CD4-positive, alpha-beta T cell treated with Interleukin-10 for 1 hour (primary cell): ENCODE measurements around the gene PRKCD.
"Not testable (repeated sequence)": the region's sequence is repeated elsewhere in the genome, so short reads cannot be mapped to it uniquely, and the experiment has no call there.

ENCODE experiments used
- DNase-seq: peaks from one replicate; pipeline ENCODE4 v3.0.0-alpha.2; 2020

PRKCD gene

DNA sequence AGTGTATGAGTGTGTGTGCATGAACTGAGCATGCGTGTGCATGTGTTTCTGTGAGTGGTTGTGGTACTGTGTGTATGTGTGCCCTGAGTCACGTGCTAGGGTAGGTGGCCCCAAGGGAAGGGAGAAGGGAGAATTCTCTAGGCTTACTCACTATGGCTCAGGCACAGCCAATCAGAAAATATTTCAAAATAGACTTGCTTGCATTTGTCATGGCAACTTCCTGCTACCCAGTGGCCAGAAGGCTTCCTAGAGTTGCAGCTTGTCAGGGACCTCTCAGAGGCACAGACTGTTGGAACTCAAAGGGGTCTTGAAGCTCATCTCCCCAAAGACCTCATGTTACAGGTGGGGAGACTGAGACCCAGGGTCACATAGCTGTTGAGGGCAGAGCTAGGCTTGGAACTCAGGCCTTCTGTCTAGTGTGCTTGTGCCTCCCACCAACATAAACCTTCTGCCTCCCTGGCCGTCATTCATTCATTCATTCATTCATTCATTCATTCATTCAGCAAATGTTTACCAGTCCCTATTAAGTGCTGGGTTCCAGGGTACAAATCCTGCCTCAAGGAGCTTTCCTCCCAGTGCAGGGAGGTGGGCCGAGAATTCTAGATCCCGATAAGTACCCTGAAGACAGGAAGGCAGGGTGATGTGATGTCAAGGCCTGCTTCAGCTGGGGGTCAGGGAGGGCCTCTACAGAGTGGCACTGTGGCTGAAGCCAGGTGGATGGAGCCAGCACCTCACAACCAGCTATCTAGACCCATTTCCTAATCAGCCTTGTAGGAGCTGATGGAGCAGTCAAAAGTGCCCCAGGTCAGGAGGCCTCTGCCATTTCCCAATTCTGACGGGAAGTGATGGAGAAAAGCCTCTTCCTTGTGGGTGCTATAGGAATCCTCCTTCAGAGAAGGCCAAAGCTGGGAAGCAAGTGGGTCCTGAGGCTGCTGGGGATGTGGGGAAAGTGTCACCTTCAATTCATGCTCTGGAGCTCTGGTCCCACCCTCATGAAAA is 19.9 kb upstream of the PRKCD start:
- DNase-seq, result no peak

DNA sequence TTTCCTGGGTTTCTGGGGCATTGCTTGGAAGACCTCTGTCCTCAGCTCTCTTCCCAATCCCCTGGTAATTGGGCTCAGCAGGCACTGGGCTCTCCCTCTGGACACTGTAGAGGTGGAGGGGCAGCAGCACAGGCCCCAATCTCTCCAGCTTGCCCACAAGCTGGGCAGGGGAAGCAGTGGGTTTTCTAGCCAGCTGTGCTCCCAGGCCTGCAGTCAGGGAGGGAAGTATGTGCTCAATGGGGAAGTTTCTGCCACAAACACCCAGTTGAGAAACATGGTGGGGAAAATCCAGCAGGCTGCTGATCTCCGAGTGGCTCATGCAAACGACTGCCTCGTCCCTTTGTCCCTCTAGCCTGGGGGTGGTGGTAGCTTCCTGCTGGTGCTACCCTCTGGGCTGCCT is 18.0 kb upstream of the PRKCD start:
- DNase-seq, result no peak

DNA sequence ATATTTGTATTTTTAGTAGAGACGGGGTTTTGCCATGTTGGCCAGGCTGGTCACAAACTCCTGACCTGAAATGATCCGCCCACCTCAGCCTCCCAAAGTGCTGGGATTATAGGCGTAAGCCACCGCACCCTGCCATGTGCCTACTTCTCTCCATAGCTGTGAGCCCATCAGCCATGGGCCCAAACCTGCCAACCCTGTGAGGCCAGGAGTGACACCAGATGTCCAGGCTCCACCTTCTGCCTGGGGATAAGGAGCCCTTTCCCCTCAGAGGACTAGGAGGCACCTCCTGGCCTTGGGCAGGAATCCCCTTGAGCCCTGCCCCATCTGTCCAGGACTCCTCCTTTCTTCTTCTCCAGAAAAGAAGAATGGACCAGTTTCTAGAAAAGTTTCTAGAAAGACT is 16.6 kb upstream of the PRKCD start:
- no peak for DNase-seq

DNA sequence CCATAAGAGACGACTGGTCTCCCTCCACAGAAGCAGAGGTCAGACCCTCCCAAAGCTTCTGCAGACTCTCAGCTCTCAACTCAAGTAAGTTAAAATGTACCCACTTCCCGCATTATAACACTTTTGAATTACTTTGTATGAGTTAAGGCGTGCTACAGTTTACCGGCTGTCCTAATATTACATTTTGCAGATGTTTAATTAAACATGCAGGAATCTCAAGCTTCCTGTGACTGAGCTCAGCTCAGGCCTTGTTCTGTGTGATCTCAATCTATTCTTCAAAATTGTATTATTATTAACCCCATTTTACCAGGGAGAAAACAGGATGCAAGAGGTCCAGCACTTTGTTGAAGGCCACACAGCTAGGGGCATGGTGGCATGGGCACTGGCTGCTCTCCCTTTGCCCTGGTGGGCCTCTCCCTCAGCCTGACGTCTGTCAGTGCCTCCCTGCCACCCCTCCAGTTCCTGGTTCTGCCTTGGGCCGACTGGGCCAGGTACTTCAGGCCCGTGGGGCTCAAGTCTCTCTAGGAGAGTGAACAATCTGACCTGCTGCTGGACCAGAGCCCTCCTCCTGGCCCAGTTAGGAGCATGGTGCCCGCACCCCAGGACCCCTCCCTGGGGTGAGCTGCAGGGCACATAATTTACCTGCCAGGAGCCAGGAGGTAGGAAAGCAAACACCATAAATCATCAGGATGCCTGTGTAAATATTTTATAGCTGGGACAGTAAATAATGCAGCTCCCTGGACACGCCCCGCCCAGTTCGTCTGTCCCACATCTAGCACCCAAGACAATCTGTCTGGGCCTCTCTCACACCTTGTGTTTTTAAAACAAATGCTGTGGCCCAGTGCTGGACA is 15.9 kb upstream of the PRKCD start:
- DNase-seq, result no peak

DNA sequence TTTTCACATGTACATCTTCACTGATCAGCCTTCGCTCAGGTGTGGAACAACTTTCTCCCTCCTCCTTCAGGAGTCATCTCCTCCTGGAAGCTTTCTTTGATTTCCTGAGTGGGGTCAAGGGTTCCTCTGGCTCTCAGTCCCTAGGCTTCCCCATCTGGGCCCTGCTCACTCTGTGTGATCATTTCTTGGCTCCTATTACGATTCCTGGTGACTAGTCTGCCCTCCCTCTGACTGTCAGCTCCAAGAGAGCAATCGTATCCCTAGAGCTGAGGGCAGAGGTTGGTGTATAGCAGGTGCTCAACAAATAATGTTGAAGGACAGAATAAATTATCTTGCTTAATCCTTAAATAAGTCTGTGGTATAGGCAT is 15.3 kb upstream of the PRKCD start:
- no peak for DNase-seq

DNA sequence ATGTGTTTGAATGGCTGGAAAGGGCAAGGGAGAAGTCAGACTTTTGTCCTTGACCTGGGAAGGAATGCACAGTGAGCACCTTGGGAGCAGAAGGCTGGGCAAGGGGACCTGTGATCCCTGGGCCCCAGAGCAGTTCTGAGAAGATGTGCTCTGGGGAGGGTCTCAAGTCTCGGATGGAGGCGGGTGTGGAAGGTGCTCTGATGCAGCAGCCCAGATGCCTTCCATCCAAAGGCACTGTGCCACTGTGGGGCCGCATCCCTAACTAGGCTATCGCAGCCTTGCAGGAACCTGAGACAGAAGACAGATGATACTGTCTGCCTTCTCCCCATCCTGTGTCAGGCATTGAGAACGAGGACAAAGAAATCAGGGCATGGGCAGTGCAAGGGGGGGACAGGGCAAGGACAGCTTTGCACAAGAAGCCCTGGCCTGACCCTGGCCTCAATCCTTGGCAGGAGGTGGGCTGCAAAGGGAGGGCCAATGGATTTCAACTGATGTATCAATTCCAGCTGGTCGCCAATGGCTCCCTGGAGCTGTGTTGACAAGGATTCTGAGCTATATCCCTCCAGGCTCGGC is 14.6 kb upstream of the PRKCD start:
- no peak for DNase-seq

DNA sequence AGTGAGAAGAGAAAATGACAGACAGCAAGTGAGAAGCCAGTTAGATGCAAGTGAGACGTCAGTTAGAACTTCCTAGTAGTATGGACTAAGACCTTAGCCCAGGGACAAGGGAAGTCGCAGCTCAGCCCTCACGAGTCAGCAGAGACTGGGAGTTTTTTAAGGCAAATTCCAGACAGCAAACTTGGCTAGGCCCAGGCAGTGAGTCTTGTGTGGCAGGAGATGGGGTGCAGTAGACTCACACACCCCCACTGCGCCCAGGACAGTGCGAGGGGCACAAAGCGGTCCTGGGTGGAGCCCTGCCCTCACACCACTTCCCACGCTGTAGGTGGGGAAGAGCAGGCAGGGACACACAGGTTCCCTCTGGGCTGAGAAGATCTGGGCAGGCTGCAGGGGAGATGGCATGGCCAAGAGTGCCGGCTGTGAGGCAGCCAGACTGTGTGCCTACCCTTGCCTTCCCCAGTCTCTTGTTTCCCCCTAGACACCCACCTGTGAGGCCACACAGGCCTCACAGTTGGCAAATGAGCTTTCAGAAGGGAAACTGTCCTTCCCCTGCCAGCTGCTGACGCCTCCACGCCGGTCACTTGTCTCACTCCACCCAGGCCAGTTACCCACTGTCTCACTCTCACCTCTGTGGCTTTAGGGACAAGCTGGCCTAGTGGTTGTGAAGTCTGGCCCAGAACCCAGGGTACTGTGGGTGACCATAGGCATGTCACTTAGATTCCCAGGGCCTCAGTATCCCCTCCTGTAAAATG is 13.7 kb upstream of the PRKCD start:
- DNase-seq, result no peak

DNA sequence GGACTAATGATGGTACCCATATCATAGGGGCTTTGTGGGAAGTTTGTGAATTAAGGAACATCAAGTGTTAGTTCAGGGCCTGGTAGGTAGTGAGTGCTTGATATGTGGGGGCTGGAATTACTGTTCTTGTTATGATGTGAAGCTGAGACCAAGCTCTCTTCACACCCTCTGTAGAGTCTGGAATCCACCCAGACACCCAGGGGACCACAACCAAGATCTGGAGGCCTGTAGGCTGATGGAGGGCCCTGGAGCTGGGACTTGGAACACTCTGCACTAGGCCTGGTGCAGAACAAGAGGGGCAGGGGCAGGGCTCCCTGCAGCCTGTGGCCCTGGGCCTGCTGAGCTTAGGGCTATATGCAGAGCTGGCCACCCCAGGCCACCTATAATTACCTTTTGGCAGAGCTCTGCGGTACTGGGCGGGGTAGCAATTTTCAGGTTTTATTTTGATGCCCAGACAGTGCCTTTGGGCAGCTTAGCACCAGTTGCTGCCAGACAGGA is 13.1 kb upstream of the PRKCD start:
- DNase-seq, result no peak

DNA sequence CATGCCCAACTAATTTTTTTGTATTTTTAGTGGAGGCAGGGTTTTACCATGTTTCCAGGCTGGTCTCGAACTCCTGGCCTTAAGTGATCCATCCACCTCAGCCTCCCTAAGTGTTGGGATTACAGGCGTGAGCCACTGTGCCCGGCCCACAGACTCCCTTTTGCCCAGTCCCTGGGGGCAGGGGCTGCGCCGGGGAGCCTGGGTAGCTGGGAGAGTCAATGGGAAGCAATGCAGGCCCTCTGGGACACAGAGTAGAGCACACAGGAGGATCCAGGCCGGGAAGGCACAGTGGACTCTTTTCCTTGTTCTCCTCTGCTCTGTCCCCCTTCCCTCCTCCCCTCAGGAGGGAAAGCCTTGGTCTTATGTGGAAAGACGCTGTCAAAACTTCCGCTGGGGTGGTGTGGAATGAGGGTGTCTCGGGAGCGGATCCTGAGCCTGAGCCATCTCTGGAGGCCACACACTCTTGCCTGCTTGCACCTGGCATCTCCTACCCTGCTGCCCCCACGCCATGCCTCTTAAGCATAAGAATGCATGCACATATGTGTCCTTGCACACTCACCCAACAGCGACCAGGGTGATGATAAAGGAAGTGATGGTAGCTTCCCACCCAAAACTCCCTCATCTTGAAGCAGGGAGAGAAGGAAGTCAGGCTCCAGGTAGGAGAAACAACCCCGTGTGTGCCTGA is 11.9 kb upstream of the PRKCD start:
- no peak for DNase-seq

DNA sequence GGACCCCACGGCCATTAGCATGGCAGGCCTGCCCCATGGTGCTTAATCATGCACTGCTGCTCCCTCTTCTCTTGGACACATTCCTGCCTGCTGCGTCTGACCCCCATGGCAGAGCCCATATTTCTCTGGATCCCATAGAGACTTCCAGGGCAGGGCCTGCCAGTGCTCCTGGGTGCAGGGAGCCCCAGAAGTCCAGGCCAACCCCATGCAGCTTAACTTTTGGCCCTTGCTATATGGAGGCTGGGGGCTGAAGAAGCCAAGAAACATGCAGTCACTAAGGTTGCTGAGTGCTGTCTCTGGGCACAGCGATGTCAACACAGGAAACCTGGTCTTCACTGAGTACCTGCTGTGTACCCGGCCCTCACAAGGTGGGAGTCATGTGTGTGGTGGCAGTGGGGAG is 11.3 kb upstream of the PRKCD start:
- DNase-seq, result no peak

DNA sequence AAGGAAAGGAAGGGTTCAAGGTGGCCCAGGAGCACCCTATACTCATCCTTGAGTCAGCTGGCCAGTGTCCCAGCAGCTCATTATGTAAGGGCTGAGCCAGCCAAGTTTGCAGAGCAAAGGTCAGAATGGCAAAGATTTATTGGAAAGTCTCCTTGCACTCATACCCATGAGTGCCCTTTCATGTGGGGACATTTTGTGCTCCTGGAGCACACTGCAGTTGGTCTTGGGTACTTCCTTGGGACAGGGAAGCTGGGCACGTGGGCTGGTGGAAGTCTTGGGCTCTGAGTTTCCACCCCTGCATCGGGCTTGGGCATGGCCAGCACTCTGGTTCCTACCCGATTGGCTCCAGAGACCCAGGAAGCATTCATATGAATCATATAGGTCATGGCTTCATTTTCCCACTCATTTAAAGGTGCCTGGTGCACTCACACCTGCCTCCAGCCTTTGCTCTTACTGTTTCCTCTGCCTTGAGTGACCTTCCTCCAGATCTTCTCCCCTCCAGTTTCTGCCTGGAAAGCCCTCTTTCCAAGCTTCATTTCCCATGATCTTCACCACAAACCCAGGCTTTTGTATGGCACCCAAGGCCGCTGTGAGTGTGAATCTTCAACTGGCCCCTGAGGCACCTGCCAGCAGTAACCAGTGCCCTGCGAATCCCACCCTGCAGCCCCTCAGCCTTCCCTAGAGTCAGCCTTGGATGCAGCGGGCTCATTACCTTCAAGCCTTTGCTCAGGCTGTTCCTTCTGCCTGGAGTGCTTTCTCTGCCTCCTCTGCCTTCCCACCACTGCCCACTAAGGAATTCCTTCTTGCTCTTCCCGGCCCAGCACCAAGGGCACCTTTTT is 10.5 kb upstream of the PRKCD start:
- no peak for DNase-seq

DNA sequence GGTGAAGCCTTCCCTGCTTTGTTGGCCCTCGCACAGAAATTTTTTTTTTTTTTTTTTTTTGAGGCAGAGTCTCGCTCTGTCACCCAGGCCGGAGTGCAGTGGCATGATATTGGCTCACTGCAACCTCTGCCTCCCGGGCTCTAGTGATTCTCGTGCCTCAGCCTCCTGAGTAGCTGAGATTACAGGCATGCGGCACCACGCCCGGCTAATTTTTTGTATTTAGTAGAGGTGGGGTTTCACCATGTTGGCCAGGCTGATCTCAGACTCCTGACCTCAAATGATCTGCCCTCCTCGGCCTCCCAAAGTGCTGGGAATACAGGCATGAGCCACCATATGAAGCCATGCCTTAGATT is 9.9 kb upstream of the PRKCD start:
- not testable (repeated sequence) for DNase-seq

DNA sequence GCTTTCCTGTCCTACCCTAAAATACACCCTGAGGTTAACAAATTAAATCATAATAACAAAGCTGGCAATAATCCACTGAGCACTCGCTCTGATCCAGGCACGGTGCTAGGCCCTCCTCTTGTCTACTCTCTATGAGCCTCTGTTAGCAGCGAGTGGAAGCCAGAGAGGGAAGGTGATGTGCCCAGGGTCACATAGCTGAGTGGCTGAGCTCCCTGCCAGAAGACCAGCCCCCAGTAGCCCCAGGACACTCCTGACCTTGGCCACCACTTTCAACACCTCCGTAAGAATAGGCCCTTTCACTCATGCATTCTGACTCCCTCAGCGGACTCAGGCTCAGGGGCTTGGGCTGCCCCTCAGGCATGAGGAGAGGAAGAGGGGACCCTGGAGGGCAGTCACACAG is 9.5 kb upstream of the PRKCD start:
- DNase-seq, result no peak

DNA sequence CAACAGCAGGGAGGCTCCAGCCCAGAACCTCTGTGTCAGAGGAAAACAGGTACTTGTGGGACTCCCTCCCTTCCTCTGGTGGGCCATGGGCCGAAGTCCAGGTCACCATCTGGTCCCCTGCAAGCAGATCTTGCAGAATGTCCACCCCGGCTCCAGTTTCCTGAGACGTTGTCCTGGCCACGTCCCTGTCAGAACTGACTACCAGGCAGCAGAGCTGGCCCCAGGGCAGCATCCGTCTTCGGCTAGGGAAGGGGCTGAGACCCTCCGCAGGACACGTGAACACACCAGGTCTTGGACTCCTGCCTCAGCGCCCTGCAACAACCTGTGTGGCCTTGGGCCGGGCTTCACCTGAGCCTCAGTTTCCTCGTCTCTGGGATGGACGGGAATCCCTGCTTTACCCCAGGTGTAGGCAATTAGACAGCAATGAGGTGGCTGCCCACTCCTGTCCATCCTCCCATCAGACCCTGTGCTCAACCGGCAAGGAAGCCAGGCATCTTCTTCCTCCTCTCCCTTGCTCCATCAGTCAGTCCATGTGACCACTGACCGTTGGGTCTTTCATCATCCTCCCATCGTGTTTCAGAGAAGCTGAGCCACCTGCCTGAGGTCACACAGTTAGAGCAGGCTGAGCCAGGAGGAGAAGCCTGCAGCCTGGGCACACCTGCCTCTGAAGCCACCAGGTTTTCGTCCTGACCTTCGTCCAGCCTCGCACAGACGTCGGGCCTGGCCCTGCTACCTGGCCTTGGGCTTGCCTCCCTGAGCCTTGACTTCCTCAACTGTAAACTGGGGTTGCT is 8.9 kb upstream of the PRKCD start:
- no peak for DNase-seq

DNA sequence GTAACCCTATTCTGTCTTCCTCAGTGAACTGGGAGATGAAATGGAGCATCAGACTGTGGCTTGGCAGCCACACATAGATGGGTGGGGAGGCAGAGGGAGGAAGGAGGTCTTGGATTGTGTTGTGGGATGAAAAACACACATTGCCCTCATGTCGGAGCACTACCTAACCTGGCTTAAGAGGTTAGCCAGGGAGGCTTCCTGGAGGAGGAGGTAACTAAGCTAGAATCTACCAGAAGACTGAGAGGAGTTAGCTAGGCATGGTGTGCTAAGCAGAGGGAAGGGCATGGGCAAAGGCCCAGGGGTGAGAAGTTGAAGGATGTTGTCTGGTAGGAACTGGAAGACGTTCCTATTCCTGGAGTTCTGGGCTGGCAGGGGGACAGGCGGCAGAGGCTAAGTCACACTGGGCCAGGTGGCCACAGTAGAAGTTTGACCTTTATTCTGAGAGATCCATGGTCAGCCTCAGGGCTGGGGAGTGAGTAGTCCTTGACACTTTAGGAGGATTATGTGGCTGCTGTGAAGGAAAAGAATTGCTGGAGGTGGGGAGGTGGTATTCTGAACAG is 7.7 kb upstream of the PRKCD start:
- DNase-seq, result no peak

DNA sequence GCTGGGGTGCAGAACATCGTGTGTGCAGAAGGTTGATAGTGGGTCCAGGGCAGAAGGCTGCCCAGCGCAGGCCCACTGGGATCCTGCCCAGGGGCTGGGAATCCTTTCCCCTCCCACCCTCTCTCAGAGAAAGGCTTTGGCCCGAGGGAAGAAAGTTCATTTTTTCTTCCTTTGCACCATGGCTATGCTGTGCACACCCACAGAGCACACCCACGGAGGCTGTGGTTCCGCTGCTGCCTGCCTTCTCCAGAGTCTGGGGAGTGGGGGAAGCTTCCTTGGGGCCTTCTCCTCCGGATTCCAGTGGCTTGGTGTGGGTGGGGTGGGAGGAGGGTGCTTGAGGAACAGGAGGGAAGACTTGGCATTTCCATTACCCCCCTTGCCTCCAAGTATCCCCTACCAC is 7.0 kb upstream of the PRKCD start:
- no peak for DNase-seq

DNA sequence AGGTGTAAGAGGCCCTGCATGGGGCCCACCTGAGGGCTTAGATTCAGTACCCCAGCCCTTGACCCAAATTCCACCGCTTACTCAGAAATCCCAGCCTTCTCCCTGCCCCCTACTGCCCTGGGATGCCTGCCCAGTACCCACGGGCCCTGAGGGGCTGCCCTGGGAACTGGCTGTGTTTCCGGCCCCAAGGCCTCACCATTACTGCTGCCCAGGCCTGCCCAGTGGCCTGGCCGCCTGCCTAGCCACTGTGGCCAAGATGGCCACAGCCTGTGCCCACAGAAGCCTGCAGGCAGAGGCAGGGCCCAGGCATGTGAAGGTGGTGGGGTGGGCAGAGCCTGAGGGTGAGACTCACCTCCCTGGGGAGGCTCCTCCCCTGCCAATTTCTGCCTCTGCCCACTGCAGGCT is 6.1 kb upstream of the PRKCD start:
- no peak for DNase-seq

DNA sequence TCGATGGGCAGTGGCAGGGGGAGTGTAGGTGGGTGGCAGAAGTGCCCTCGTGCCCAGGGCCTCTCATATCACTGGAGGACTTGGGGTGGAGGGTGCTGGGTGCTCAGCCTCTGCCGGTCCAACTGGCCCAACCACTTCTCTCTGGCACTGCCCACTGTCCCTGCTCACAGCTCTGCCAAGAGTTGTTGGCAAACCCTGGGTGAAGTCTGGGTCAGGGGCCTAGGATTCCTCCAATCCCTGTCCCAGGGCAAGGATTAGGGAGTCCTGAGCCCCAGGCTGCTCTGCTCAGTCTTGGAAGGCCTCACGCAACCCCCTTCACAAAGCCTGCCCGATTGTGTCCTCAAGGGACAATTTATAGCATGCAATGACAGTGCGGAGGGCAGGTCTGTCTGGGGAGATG is 5.2 kb upstream of the PRKCD start:
- DNase-seq, result no peak

DNA sequence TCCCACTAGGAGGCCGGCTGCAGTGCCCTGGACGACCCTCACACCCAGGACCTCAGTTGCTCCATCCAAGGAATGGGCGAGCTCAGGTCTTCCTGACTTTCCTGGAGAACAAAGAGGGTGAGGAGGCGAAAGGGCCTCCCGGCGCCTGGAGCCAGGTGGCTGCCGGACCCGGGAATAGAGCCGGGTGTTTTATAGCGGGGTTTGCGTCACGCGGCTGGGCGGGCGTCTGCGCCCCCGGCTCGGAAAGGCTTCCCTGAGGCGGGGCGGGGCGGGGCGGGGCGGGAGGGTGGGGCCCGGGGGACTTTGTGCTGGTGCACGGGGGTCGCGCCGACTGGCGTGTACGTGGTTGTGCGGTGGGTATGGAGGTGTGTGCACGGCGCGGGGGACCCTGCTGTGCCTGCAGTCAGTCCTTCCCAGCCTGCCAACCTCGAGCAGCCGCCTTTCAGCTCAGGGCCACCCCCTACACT is 4.6 kb upstream of the PRKCD start:
- no peak for DNase-seq
